Stimulated activated memory B cell treated with anti-CD40 and anti-IgM and Interleukin-4, amounts not matched to agents 10 μg/mL and 1 μg/mL and 100 μg/mL, for 72 hours (primary cell): ENCODE measurements around the gene AP2M1.
A peak's percentile ranks its signal among the peaks of the same experiment; 100 is the strongest.

Experiments
- ATAC-seq: fragments of 150-1000 bp; cut with Tn5 transposase; 2 replicates; pipeline ENCODE4 v1.10.0; 2021
- H3K27ac Mint-ChIP-seq: one replicate; pipeline ENCODE4 v1.8.0; 2022; ENCODE audit warnings: mild to moderate bottlenecking, mixed read lengths
- H3K27me3 Mint-ChIP-seq: one replicate; pipeline ENCODE4 v1.8.0; 2022; ENCODE audit warnings: mixed read lengths
- H3K36me3 Mint-ChIP-seq: one replicate; pipeline ENCODE4 v1.8.0; 2022; ENCODE audit warnings: mixed read lengths
- H3K4me1 Mint-ChIP-seq: one replicate; pipeline ENCODE4 v1.8.0; 2022; ENCODE audit warnings: mixed read lengths
- H3K4me3 Mint-ChIP-seq: one replicate; pipeline ENCODE4 v1.8.0; 2022; ENCODE audit warnings: mild to moderate bottlenecking, moderate library complexity, mixed read lengths
- H3K9me3 Mint-ChIP-seq: one replicate; pipeline ENCODE4 v1.8.0; 2022; ENCODE audit warnings: mixed read lengths

The AP2M1 gene

DNA sequence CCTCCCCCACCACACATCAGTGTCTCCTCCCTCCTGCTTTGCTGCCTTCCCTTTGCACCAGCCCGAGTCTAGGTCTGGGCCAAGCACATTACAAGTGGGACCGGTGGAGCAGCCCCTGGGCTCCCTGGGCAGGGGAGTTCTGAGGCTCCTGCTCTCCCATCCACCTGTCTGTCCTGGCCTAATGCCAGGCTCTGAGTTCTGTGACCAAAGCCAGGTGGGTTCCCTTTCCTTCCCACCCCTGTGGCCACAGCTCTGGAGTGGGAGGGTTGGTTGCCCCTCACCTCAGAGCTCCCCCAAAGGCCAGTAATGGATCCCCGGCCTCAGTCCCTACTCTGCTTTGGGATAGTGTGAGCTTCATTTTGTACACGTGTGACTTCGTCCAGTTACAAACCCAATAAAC lies 9.0 kb downstream of the AP2M1 start:
- H3K36me3 Mint-ChIP-seq = peaks cover 63% of the 10 kb centered on the region
- H3K9me3 Mint-ChIP-seq = no peaks in the 10 kb centered on the region
- H3K27ac Mint-ChIP-seq = no peak overlapping the region
- no peak overlapping the region for H3K4me3 Mint-ChIP-seq
- no peak for ATAC-seq
- H3K4me1 Mint-ChIP-seq = peaks cover 35% of the 10 kb centered on the region
- no peaks in the 10 kb centered on the region for H3K27me3 Mint-ChIP-seq

DNA sequence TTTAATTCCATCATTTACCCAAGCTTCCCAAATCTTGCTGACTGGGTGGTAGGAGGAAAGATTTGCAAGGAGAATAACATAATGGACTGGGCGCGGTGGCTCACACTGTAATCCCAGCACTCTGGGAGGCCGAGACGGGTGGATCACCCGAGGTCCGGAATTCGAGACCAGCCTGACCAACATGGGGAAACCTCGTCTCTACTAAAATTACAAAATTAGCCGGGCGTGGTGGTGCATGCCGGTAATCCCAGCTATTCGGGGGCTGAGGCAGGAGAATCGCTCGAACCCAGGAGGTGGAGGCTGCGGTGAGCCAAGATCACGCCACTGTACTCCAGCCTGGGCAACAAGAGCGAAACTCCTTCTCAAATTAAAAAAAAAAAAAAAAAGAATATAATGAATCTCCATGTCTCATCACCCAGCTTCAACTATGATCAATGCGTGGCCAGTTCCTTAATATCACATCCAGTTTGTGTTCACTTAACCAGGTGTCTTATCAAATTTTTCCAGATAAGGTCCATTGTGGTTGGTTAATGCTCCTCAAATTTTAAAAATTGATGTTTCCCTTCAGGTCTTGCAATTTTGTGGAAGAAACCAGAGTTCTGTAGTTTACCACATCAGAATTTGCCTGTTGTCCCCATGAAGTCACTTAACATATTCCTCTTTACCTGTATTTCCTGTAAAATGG lies 10.0 kb downstream of the AP2M1 start:
- peak overlapping the region; percentile 90 for H3K27ac Mint-ChIP-seq
- no peaks in the 10 kb centered on the region for H3K27me3 Mint-ChIP-seq
- peaks cover 36% of the 10 kb centered on the region for H3K4me1 Mint-ChIP-seq
- H3K36me3 Mint-ChIP-seq = peaks cover 61% of the 10 kb centered on the region
- no peaks in the 10 kb centered on the region for H3K9me3 Mint-ChIP-seq
- H3K4me3 Mint-ChIP-seq = peak overlapping the region; percentile 96
- ATAC-seq = no peak

DNA sequence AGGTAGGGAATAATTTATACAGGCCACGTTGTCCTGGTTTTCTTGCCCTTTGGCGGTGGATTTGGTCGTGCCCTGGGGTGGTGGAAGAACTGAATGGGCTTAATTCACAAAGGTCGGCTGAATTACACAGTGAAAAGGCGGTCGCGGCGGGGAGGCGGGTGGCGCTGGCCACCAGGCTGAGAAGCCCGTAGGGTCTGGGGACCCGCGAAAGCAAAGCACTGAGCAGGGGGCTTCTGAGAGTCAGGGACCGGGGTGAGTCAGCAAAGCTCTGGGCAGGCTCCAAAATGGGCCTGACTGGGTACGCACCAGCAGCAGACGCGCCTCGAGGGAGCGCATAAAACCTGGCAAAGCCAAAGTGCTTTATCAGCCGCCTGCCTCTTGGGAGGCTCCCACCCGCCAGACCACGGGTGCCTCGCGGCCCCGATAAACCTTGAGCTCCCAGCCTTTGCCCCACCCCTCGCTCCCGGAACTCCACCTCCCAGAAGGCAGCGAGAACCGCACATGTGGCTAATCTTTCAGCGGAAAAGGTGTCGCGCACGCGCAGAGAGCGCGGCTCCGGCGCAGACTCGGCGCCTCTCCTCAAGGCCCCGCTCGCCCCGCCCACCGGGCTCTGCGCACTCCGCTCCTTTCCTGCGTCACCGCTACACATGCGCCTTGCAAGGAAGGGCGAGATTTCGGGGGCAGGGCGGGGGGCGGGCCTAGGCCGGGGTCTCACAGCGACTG lies 11.0 kb downstream of the AP2M1 start:
- Mint-ChIP-seq H3K27me3 (no peaks in the 10 kb centered on the region), H3K9me3 (no peaks in the 10 kb centered on the region), H3K36me3 (peaks cover 62% of the 10 kb centered on the region), H3K27ac (peak overlapping the region; percentile 90), H3K4me3 (peak overlapping the region; percentile 96), H3K4me1 (peaks cover 36% of the 10 kb centered on the region)
- peak; percentile 95 for ATAC-seq

DNA sequence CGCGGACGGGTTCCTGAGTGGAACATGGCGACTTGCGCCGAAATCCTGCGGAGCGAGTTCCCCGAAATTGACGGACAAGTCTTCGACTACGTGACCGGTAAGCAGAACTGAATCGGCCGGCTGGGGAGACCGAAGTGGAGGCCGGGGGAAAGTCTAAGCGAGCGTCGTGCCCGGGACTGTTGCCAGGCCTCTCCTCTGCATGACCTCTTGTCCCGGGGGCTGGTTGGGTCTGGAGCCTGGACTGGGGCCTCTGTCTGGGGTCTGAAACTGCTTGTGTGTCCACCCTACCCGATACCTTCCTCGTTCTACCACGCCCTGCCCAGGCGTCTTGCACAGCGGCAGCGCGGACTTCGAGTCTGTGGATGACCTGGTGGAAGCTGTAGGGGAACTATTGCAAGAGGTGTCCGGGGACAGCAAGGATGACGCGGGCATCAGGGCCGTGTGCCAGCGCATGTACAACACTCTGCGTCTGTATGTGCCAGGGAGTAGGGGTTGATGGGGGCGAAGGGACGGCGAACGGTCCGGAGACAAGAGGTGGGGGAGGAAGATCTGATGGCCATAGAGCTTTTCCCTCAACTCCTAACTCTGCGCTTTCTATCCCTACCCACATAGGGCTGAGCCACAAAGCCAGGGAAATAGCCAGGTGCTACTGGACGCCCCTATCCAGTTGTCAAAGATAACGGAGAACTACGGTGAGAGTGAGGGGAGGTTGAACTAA lies 11.7 kb downstream of the AP2M1 start, which contains the start of gene ABCF3:
ABCF3 (plus strand) TSS at position 16 of the 718 bp plus-strand sequence; CDS start at position 25, 9 bp downstream.
- no peaks in the 10 kb centered on the region for H3K27me3 Mint-ChIP-seq
- ATAC-seq = peak; percentile 54
- peaks cover 60% of the 10 kb centered on the region for H3K36me3 Mint-ChIP-seq
- no peaks in the 10 kb centered on the region for H3K9me3 Mint-ChIP-seq
- peaks cover 36% of the 10 kb centered on the region for H3K4me1 Mint-ChIP-seq
- peak within 1 kb of the TSS; percentile 96 for H3K4me3 Mint-ChIP-seq
- H3K27ac Mint-ChIP-seq = peak within 1 kb of the TSS; percentile 90

DNA sequence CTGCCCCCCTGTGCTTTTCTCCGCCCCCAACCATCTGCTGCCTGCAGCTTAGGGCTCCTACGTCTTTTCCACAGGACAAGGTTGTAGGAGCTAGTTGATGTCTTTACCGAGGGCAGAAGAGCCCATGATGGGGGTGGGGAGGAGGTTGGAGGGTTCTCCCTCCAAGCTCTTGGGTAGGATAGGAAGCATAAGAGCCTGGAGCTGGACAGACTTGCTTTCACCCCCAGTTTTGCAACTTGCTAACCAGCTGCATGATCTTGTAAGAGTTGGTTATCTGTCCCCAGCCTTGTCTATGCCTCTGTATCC lies 12.2 kb downstream of the AP2M1 start:
- ATAC-seq = no peak
- peak overlapping the region; percentile 96 for H3K4me3 Mint-ChIP-seq
- H3K4me1 Mint-ChIP-seq = peaks cover 36% of the 10 kb centered on the region
- H3K27ac Mint-ChIP-seq = peak overlapping the region; percentile 90
- H3K36me3 Mint-ChIP-seq = peaks cover 60% of the 10 kb centered on the region
- no peaks in the 10 kb centered on the region for H3K27me3 Mint-ChIP-seq
- no peaks in the 10 kb centered on the region for H3K9me3 Mint-ChIP-seq

DNA sequence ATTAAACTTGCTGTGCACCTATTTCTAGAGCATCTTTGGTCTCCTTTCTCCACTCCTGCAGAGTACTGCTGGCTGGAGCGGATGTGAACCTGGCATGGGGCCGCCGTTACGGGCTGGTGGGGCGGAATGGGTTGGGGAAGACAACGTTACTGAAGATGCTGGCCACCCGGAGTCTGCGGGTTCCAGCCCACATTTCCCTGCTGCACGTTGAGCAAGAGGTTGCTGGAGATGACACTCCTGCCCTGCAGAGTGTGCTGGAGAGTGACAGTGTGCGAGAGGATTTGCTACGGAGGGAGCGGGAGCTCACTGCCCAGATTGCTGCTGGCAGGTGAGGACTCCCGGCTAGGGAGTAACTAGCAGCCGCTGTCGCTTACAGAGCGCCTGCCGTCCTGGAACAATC lies 13.4 kb downstream of the AP2M1 start:
- Mint-ChIP-seq H3K4me1 (peaks cover 36% of the 10 kb centered on the region), H3K9me3 (no peaks in the 10 kb centered on the region), H3K27ac (no peak overlapping the region), H3K4me3 (no peak overlapping the region), H3K36me3 (peaks cover 61% of the 10 kb centered on the region), H3K27me3 (no peaks in the 10 kb centered on the region)
- no peak for ATAC-seq

DNA sequence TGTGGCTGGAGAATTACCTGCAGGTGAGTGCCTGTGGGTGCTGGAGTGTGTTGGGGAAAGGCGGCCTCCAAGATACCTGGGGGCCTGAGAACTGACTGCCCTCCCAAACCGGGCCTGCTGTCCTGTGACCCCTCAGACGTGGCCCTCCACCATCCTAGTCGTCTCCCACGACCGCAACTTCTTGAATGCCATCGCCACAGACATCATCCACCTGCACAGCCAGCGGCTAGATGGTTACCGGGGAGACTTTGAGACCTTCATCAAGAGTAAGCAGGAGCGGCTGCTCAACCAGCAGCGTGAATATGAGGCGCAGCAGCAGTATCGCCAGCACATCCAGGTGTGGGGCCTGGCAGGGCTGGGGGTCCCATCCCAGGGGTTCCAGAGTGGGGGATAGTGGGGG lies 14.8 kb downstream of the AP2M1 start:
- Mint-ChIP-seq H3K9me3 (no peaks in the 10 kb centered on the region), H3K36me3 (peaks cover 61% of the 10 kb centered on the region), H3K27me3 (no peaks in the 10 kb centered on the region), H3K4me1 (peaks cover 36% of the 10 kb centered on the region), H3K27ac (no peak overlapping the region), H3K4me3 (no peak overlapping the region)
- ATAC-seq = no peak

DNA sequence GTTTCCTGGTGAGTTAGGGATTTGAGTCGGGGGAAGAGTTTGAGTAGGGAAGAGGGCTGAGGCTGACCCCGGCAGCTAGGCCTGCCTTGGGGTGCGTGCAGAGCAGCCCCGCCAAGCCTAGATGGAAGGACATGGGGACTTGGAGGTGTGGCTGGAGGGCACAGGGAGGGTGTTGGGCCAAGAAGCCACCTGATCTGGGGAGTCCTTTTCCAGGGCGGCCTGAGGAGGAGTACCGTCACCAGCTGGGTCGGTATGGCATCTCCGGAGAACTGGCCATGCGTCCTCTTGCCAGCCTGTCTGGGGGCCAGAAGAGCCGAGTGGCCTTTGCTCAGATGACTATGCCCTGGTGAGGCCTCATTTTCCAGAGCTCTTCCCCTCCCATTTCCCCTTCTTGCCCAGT lies 18.2 kb downstream of the AP2M1 start:
- no peaks in the 10 kb centered on the region for H3K27me3 Mint-ChIP-seq

DNA sequence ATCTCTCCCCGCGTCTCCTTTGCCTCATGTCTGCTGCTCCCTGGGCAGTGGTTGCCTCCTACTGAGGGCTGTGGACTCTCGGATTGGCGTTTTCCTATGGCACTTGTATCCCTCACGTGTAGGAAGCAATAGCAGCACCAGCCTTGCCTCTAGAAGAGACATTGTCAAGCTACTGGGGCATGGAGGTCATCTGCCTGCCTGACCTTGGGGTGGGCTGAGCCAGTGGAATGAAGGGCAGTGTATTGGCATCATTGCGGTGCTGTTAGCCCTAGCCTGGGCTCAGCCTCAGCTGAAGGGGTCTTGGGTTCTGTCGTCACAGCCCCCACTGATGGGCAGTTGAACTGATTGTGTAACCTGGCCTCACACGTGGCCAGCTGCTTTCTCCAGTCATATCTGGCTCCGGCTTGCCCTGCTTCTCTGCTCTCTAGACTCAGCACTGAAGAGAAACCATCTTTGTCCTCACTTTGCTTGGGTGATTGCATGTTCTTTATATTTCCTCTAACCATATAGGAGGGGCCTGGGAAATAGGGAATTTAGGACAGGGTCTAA lies 19.4 kb downstream of the AP2M1 start:
- no peak for ATAC-seq
- no peaks in the 10 kb centered on the region for H3K9me3 Mint-ChIP-seq
- peaks cover 67% of the 10 kb centered on the region for H3K36me3 Mint-ChIP-seq
- no peaks in the 10 kb centered on the region for H3K4me1 Mint-ChIP-seq
- H3K4me3 Mint-ChIP-seq = no peak overlapping the region
- H3K27ac Mint-ChIP-seq = no peak overlapping the region
- H3K27me3 Mint-ChIP-seq = no peaks in the 10 kb centered on the region

More for the DNA sequence above, 18.2 kb downstream of the AP2M1 start:
- Mint-ChIP-seq H3K36me3 (peaks cover 74% of the 10 kb centered on the region), H3K9me3 (no peaks in the 10 kb centered on the region), H3K4me3 (no peak overlapping the region), H3K27ac (no peak overlapping the region), H3K4me1 (peaks cover 9% of the 10 kb centered on the region)
- no peak for ATAC-seq

DNA sequence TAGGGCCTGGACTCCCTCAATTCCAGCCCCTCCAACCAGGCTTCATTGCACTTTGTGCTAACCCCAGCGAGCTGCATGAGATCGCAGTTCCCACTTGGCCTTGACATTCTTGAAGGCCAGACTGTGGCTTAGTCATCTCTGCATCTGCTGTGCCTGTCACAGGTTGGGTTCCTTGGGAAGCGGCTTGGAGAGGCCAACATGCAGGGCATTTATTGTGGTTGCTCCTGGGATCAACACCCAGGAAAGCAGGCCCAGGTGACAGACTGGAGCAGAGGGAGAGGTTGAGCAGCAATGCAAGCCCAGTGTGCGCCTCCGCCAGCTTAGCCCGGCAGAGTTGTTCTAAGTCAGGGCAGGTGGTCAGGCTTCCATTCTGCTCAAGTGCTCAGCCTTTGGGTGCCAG lies 21.9 kb downstream of the AP2M1 start:
- no peak overlapping the region for H3K27ac Mint-ChIP-seq
- no peaks in the 10 kb centered on the region for H3K4me1 Mint-ChIP-seq
- H3K9me3 Mint-ChIP-seq = no peaks in the 10 kb centered on the region
- H3K27me3 Mint-ChIP-seq = no peaks in the 10 kb centered on the region
- no peak overlapping the region for H3K4me3 Mint-ChIP-seq
- ATAC-seq = no peak
- H3K36me3 Mint-ChIP-seq = peaks cover 46% of the 10 kb centered on the region

DNA sequence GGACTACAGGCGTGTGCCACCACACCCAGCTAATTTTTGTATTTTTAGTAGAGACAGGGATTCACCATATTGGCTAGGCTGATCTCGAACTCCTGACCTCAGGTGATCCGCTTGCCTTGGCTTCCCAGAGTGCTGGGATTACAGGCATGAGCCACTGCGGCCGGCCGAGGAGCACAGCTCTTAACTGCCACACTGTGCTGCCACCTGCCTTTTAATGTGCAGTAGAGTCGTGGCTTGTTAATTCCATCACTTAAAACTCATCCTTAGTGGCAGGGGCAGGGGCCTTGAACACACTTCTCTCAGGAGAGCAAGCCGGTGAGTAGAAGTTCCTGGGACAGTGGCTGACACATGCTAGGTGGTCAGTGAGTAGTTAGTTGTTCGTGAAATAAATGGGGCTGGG lies 23.9 kb downstream of the AP2M1 start:
- no peak overlapping the region for H3K4me3 Mint-ChIP-seq
- no peaks in the 10 kb centered on the region for H3K4me1 Mint-ChIP-seq
- no peak overlapping the region for H3K27ac Mint-ChIP-seq
- H3K27me3 Mint-ChIP-seq = no peaks in the 10 kb centered on the region
- no peaks in the 10 kb centered on the region for H3K9me3 Mint-ChIP-seq
- no peak for ATAC-seq
- H3K36me3 Mint-ChIP-seq = peaks cover 26% of the 10 kb centered on the region

DNA sequence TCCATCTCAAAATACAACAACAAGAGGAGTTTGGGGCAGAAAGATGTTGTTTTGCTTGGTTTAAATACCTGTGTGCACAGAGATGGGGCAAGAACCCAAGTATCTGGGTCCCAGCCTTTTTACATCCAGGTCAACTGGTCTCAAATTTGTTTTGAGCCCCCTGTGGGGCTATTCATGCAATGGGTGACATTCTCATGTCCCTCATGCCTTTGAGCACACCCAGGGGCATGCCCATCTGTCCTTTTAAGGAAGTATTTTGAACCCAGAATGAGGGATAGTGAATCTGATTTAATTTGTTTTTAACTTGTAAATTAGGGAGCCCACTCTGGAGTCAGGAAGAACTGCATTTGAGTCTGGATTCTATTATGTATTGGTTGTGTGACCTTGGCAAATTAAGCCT lies 26.2 kb downstream of the AP2M1 start:
- ATAC-seq = no peak
- Mint-ChIP-seq H3K9me3 (no peaks in the 10 kb centered on the region), H3K27ac (no peak overlapping the region), H3K36me3 (peaks cover 3% of the 10 kb centered on the region), H3K4me3 (no peak overlapping the region), H3K27me3 (peaks cover 6% of the 10 kb centered on the region), H3K4me1 (no peaks in the 10 kb centered on the region)

DNA sequence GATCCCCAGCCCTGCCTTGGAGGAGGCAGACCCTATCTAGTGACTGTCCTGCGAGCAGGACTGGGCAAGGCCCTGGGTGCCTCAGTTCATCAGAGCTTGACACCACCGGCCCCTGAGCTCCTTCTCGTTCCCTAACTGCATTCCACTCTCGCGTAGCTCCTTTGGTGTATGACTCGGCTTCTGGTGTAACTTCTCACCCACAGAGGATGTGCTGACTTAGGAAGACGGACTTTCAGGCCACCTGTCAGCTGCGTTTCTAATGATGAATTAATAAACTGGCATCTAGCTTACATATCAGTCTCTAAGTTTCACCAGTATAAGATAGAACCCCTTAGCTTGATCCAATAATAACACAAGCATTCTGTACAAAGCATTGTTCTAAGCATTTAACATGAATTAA lies 28.9 kb downstream of the AP2M1 start:
- Mint-ChIP-seq H3K4me3 (no peak overlapping the region), H3K4me1 (no peaks in the 10 kb centered on the region), H3K36me3 (no peaks in the 10 kb centered on the region), H3K9me3 (no peaks in the 10 kb centered on the region), H3K27ac (no peak overlapping the region), H3K27me3 (peaks cover 22% of the 10 kb centered on the region)
- no peak for ATAC-seq

DNA sequence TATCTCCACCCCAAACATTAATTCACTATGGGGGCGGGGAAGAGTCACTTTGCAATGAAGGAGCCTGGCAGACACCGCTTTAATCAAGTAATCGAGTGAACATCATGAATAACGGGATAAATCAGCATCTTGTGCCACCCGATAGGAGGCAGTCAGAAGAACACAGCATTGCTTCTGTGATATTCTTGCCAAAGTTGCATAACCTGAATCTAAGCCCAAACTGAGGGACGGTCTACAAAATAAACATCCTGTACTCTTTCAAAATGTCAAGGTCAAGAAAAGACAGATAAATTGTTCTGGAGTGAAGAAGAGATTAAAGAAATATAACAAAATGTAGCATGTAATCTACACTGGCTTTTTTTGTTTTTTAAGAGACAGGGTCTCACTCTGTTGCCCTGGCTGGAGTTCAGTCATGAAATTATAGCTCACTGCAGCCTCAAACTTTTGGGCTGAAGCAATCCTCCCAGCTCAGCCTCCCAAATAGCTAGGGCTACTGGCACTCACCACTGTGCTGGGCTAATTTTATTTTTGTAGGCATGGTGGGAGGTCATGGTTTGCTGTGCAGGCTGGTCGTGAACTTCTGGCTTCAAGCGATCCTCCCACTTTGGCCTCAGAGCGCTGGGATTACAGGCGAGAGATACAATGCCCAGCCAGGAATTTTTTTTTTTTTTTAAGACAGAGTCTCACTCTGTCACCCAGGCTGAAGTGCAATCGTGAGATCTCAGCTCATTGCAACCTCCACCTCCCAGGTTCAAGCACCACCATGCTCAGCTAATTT lies 34.7 kb downstream of the AP2M1 start:
- ATAC-seq = no peak
- H3K9me3 Mint-ChIP-seq = no peaks in the 10 kb centered on the region

DNA sequence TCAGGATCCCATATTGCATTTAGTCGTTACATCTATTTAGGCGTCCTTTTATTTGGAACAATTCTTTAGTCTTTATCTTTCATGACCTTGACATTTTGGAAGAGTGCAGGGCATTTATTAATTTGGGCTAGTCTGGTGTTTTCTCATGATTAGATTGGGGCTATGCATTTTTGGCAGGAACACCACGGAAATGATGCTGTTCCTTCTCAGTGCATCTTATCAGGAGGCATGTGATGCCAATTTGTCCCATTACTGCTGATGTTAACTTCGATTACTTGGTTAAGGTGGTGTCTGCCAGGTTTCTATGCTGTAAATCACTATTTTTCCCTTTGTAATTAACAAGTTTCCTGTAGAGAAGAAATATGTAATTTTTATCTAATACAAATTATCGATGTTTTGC lies 36.6 kb downstream of the AP2M1 start:
- Mint-ChIP-seq H3K9me3 (no peaks in the 10 kb centered on the region), H3K4me3 (no peak overlapping the region), H3K27ac (no peak overlapping the region), H3K36me3 (no peaks in the 10 kb centered on the region), H3K27me3 (peaks cover 31% of the 10 kb centered on the region), H3K4me1 (no peaks in the 10 kb centered on the region)
- no peak for ATAC-seq

More for the DNA sequence above, 34.7 kb downstream of the AP2M1 start:
- Mint-ChIP-seq H3K27me3 (peaks cover 30% of the 10 kb centered on the region), H3K36me3 (no peaks in the 10 kb centered on the region), H3K4me3 (no peak overlapping the region), H3K27ac (no peak overlapping the region), H3K4me1 (no peaks in the 10 kb centered on the region)
